Thyroid gland (tissue), 4 donors: Measurements from ENCODE around the gene TGM4.

Experiments
- POLR2A ChIP-seq, 2 donors: fragments of 450-650 bp; IDR thresholded peaks; one replicate each; pipeline ENCODE4 v1.6.1; 2017; ENCODE audit warnings: antibody characterized with exemption in 2 of 2, mild to moderate bottlenecking in 2 of 2, moderate library complexity in 1 of 2
- TF ChIP-seq, protein P1 (sequence below), 6 experiments: fragments of 200-600 bp in 3 of 6; fragments of 450-650 bp in 3 of 6; sonication (generic) in 3 of 6; IDR thresholded peaks; one replicate each; pipeline ENCODE4 v1.5.1; 2016 to 2019; ENCODE audit warnings: antibody characterized with exemption in 6 of 6, mild to moderate bottlenecking in 2 of 6, inconsistent platforms in 1 of 6, moderate library complexity in 1 of 6

- TF ChIP-seq, protein P1, sequence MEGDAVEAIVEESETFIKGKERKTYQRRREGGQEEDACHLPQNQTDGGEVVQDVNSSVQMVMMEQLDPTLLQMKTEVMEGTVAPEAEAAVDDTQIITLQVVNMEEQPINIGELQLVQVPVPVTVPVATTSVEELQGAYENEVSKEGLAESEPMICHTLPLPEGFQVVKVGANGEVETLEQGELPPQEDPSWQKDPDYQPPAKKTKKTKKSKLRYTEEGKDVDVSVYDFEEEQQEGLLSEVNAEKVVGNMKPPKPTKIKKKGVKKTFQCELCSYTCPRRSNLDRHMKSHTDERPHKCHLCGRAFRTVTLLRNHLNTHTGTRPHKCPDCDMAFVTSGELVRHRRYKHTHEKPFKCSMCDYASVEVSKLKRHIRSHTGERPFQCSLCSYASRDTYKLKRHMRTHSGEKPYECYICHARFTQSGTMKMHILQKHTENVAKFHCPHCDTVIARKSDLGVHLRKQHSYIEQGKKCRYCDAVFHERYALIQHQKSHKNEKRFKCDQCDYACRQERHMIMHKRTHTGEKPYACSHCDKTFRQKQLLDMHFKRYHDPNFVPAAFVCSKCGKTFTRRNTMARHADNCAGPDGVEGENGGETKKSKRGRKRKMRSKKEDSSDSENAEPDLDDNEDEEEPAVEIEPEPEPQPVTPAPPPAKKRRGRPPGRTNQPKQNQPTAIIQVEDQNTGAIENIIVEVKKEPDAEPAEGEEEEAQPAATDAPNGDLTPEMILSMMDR (IDR thresholded peaks at IDR 0.05), result no peak
- TF ChIP-seq POLR2A (IDR thresholded peaks at IDR 0.05), result no peak
Observed at GRCh38 chr3:44903751-44904150, 29.3 kb downstream of the TGM4 start.
